COLO668 (cell line): ENCODE measurements around the gene C20orf144.

Experiments used
- DNase-seq: peaks from one replicate; lab custom pipeline; 2025; ENCODE audit not compliant: unreplicated experiment; lab: John Stamatoyannopoulos, UW

Gene C20orf144

GRCh38 chr20:33664085-33664761, 2.1 kb downstream of the C20orf144 start:
- no peak for DNase-seq

GRCh38 chr20:33664762-33665144, 2.6 kb downstream of the C20orf144 start:
- DNase-seq = no peak

GRCh38 chr20:33666293-33667244, 4.4 kb downstream of the C20orf144 start, which contains the start of gene ACTL10:
Gene ACTL10, plus strand, starts transcription at chr20:33666943. Its CDS starts 555 bp downstream, at chr20:33667498.
- peak; percentile 98 for DNase-seq

DNA sequence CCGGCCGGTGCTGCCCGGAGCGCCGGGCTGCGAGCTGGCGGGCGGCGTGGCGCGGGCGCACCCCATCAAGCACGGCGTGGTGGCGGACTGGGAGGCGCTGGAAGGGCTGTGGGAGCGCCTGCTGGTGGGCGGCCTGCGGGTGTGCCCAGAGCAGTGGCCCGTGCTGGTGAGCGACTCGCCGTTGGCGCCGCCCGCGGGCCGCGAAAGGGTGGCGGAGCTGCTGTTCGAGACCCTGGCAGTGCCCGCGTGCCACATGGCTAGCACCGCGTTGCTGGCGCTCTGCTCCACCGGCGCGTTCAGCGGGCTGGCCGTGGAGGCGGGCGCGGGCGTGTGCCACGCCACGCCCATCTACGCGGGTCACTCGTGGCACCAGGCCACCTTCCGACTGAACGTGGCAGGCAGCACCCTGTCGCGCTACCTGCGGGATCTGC, 5.1 kb downstream of the C20orf144 start:
- peak; percentile 82 for DNase-seq

DNA sequence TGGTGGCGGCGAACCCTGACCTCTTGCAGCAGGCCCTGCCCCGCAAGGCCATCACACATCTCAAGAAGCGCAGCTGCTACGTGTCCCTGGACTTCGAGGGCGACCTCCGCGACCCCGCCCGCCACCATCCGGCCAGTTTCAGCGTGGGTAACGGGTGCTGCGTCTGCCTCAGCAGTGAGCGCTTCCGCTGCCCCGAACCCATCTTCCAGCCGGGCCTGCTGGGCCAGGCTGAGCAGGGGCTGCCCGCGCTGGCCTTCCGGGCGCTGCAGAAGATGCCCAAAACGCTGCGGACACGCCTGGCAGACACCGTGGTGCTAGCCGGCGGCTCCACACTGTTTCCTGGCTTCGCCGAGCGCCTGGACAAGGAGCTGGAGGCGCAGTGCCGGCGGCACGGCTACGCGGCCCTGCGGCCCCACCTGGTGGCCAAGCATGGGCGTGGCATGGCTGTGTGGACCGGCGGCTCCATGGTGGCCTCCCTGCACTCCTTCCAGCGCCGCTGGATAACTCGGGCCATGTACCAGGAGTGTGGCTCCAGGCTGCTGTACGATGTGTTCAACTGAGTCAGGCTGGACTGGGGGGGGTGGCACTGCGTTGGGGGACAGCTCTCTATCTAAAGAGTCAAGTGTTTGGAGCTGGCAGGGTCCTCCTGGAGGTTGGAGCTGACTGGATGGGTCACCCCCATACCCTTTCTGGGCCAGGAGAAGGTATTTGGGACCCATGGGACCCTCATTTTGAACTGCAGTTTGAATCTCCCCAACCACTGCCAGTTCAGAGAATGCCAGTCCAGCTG, 5.7 kb downstream of the C20orf144 start:
- peak; percentile 84 for DNase-seq

GRCh38 chr20:33668466-33669155, 6.5 kb downstream of the C20orf144 start:
- DNase-seq = no peak

DNA sequence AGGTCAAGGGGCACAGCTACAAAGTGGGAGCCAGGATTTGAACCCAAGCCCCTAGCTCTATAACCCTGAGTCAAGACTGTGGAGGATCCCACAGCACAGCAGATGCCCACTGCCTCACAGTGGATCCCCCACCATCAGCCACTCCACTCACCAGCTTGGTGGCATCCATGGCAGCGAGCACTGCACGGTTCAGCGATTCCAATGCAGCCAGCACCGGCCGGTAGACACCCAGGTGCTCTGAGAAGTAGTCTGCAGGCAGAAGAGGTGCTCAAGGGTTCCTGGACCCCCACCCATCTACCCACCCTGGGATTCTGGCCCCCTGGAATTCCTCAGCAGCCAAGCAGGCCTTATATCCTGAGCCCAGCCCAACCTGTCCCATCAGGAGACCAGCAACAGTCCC, 7.1 kb downstream of the C20orf144 start:
- no peak for DNase-seq

GRCh38 chr20:33669873-33670640, 7.9 kb downstream of the C20orf144 start:
- no peak for DNase-seq

DNA sequence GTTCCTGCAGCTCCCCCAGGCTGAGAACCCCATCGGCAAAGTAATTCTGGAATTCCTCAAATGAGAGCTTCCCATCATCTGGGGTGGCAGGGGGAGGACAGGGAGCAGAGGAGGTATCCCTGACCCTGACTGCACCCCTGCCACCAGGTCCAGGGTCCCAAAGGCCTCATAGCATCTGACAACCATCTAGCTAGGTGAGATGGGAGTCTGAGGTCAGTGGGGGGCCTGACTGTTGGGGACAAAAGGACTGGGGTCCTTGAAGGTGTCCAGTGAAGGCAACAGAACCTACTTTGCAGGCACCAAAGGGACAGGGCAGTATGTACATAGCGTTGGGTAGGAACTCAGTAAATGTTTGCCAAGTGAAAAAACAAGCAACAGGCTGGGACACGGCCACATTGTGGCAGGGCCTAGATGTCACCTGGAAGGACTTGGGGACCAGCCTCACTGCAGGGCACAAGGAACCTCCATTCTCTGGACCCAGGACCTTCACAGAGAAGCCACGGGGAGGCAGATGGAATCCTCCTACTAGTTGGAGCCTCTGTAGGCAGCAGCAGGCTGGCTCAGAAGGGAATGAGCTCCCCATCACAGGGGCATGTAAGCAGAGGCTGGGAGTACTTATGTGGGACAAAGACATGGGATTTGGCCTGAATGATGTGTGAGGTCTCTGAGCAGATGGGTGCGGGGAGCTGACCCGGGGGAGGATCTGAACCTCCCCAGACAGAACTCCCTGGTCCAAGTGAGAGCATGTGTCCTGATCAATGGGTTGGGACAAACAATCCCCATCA, 8.8 kb downstream of the C20orf144 start:
- no peak for DNase-seq

DNA sequence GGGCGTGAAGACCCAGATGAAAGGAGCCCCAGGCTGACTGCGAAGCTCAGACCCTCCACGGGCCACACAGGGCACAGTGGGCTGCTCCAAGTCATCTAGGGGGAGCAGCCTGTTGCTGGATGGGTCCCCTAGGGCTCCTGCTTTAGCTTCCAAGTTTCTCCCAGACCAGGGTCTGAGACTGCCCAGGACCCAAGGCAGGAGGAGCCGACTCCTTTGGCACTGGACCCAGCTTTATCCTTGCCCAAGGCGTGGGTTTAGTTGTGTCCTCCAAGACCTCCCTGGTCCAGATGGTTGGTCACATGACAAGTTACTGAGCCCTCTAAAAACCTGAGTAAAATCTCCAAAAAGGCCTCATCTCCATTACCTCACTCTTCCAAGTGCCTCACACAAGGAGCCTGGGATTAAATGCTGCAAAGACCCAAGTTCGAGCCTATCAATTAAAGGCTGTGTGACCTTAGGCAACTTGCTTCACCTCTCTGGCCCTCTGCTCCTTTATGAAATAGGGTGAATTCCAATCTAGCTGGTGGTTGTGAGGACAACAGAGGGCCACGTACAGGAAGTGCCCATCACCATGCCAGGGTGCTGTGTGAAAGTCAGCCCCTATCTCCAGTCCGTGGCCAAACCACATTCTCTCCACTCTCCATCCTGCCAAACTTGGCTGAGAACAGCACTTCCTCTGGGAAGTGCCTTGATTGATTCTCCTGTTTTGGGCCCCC, 9.6 kb downstream of the C20orf144 start:
- no peak for DNase-seq

GRCh38 chr20:33672426-33673113, 10.4 kb downstream of the C20orf144 start:
- DNase-seq = peak; percentile 74

DNA sequence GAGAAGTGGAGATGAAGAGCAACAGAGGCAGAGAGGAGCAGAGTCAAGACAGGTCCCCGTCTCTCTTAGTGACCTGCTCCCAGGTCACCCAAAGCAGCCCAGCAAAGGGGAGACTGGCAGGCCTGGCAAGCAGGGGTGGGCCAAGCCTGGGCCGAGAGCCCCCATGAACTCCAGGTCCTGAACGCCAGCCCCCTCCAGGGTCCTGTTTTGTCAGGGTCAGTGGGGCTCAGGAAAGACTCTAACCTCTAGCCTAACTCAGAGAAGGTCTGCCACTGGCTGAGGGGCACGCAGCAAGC, 10.9 kb downstream of the C20orf144 start:
- DNase-seq = no peak

GRCh38 chr20:33673410-33674293, 11.5 kb downstream of the C20orf144 start:
- DNase-seq = no peak

DNA sequence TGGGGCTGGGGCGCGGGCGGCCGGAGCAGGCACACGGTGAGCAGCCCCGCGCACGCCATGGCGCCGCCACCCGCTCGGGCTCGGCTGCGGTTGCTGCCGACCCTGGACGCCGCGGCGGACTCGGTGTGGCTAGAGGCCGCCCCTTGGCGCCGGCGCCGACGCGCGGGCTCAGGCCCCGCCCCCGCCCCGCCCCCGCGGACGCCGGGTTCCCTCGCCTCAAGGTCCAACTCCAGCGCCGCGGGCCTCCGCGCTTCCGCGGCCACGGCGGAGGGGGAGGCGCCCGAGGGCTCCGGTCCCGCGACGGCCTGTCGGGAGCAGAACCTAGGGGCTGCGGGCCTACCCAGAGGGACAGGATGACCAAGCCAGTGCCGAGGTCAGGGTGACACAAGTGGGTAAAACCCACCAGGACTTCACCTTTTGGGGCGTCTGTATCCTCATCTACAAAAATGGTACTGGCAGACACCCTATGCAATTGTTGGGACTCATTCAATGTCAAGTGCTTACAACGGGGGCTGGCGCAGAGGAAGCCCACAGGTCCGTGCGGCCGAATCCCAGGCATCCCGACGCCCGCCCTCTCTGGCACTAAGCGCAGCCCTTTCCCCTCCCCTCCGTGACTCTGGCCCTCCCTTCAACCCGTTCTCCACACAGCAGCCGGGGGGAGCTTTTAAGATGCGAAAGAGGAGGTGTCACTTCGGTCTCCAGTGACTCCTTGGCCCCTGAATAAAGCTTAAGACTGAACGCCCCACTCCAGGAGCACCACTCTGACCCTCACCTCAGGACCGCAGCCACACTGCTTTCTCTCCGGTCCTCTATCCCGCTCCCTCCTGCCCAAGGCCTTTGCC, 12.4 kb downstream of the C20orf144 start, which contains the start of gene NECAB3:
Gene NECAB3 (minus strand): TSS at position 135 of the 842 bp plus-strand sequence. CDS start 76 bp downstream, at position 59.
- DNase-seq = peak; percentile 94

GRCh38 chr20:33675136-33675959, 13.2 kb downstream of the C20orf144 start:
- no peak for DNase-seq
